AG20443 (cell line): Measurements from ENCODE around the gene MEX3A.
A peak's percentile ranks its signal among the peaks of the same experiment; 100 is the strongest.
"Not testable (repeated sequence)": the region's sequence is repeated elsewhere in the genome, so short reads cannot be mapped to it uniquely, and the experiment has no call there.

ENCODE experiments used
- DNase-seq: peaks from one replicate; pipeline ENCODE4 v3.0.0; 2012; ENCODE audit warnings: low spot score, mixed read lengths

The MEX3A gene, protein sequence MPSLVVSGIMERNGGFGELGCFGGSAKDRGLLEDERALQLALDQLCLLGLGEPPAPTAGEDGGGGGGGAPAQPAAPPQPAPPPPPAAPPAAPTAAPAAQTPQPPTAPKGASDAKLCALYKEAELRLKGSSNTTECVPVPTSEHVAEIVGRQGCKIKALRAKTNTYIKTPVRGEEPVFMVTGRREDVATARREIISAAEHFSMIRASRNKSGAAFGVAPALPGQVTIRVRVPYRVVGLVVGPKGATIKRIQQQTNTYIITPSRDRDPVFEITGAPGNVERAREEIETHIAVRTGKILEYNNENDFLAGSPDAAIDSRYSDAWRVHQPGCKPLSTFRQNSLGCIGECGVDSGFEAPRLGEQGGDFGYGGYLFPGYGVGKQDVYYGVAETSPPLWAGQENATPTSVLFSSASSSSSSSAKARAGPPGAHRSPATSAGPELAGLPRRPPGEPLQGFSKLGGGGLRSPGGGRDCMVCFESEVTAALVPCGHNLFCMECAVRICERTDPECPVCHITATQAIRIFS

DNA sequence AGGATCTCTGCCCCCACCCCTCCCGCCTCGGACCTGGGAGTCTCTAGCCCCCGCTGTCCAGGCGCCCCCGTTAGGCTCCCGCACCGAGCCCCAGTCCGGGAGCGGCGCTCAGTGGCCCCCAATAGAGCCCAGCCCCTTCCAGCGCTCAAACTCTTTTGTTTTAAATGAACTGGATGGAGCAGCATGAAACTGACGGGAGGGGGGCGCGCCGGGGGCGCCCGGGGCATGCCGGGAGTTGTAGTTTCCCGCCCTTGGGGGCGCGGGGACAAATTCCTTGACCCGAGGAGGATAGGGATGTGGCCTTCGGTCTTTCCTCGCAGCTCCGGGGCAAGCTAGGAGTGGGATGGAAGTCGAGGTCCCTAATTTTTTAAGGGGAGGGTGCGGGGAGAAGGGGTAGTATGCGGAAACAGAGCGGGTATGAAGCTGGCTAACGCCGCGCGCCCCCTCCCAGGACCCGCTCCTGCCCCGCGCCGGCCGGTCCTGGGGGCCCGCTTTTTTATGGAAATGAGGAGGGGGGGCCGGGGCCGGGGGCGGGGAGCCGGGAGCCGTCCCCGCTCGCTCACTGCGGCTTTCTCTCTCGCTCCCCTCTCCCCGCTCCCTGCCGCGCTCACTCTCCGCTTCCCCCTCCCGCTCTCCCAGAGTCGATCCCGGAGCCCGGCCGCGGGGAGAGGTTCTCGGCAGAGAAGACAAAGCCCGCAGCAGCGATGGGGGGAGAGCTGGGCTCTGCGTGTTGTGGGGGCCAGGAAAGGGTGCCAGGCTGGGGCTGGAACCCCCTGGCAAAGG is at the start of gene MEX3A:
TSS of gene MEX3A (minus strand) at position 157 of the 783 bp plus-strand sequence. CDS start 467 bp downstream, outside the sequence.
- DNase-seq = peak; percentile 93

DNA sequence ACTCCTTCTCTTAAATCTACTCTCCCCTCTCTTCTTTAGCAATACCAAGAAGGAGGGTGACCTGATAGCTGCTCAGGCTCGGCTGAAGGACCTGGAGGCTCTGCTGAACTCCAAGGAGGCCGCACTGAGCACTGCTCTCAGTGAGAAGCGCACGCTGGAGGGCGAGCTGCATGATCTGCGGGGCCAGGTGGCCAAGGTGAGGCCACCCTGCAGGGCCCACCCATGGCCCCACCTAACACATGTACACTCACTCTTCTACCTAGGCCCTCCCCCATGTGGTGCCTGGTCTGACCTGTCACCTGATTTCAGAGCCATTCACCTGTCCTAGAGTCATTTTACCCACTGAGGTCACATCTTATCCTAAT is 48.3 kb upstream of the MEX3A start:
- no peak for DNase-seq

DNA sequence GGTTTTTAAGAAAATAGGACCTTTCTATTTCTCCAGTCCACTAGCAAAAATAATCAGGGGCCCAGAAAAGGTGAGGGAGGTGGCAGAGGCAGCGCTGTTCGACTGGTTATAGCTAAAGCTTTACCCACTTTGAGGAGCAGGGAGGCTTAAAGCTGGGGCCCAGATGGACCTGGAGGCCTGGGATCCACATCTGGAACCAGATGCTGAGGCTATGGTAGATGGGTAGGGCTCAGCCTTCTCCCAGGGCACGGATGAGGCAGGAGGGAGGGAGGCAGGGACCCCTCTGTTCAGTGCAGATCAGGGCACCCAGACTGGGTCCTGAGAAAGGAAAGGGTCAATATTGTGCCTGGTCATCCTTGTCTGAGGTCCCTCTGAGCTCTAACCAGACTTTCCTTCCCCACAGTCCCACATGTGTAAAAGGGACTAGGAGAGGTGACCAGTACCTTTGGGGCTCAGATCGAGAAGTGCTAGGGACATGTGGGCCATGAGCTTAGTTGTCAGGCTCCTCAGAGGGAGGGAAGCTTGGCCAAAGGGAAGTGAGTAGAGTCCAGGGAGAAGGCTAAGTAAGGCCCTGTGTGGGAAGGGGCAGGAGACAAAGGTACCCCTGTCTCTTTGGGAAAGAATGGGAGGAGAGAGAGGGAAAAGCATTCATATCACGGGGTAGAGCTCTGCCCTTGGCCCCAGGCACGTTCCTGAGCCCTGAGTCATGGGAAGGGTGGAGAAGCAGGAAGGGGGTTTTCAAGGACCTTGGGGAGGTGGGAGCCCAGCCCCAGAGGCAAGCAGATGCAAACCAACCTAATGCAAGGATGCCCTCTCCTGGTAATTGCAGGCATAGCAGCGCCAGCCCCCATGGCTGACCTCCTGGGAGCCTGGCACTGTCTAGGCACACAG is 47.7 kb upstream of the MEX3A start:
- DNase-seq = peak; percentile 88

DNA sequence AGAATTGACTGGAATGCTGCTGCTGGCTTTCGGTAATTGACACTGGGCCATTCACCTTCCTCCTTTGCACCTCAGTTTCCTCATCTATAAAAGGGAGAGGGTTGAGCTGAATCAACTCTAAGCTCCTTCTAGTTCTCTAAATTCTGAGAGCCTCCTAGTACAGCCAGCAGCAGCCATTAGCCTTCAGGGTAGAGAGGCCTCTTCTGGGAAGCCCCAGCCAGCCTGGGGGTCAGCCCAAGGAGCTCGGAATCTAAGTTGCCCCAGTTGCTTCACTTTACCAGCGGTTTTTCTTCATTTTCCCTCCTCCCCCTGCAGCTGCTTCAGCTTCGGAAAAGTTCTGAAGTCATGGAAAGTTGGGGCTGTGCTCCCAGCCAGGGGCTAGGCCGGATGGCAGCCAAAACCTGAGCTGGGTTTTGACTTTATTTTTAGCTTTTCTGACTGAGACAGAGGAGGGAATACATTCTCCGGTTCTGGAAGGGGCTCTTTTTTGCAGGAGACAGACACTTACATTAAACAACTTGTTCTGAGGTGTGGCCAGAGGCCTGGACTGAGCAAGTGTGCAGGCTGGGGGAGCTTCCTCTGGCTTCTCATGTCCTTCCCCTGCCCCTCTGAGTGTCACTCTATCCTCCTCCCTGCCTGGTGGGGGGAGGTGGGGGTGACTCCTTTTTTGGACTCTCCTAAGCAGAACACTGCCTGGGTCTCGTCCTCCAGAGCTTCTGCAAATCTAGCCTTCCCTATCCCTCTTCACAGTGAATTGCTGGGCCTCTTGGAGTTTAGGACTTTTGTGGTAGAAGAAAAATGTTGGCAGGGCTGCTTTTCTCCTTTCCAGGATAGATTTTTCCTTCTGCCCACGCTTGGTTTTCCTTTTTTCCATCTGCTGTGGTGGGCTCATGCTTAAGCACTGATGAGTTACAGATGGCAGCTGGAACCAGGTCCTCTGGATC is 46.7 kb upstream of the MEX3A start:
- no peak for DNase-seq

DNA sequence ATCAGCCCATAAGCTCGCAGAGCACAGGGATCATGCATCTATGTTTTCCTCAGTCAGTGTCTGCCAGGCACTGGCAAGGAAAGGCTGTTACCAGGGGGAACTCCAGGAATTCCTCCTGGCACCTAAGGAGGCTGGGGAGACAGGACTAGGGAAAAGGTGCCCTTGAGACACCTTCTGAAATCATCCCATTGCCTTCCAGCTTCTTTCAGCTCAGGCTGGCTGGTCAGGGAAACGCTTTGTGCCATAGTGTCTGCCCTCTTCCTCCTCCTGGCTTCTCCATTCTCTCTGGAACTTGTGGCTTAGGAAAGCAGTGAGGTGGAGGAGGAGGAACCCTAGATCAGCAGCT is 46.0 kb upstream of the MEX3A start:
- DNase-seq = no peak

DNA sequence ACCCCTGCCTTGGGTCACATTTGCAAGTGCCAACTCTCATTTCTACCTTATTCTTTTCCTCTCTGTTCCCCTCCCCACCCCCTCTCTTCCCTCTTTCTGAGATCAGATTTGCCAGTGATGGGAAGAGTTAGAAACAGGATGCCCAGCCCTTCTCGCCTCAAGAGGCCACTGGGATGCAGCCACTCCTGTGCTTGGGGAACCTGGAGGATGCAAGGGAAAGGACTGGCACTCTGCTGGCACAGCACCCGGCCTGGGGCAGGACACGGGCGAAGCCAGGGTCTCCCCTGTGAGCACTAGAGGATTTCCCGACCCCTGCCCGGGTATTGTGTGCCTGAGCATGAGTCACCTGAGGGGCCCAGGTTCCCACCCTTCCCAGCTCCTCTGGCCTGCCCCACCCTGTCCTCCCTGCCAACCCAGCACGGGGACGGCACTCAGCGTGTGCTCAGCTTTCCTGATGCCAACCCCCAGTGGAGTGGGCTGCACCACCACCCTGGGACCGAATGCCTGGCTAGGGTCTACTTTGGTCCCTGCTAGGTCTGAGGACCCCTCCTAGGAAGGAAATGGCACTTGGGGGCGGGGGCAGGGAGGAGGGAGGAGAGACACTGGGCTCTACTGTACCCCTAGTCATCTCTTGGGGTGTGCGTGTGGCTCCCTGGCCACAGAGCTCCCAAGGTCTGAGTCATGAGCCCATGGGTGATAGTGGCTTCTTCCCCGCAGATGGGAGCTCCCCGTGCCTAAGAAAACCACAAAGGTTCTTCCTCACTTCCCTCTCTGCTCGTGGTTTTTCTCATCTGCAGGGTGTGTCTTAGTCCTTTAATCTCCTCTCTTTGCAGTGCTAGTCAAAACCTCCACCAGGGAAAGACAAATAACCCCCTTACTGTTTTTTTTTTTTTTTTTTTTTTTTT is 44.6 kb upstream of the MEX3A start:
- peak; percentile 63 for DNase-seq

DNA sequence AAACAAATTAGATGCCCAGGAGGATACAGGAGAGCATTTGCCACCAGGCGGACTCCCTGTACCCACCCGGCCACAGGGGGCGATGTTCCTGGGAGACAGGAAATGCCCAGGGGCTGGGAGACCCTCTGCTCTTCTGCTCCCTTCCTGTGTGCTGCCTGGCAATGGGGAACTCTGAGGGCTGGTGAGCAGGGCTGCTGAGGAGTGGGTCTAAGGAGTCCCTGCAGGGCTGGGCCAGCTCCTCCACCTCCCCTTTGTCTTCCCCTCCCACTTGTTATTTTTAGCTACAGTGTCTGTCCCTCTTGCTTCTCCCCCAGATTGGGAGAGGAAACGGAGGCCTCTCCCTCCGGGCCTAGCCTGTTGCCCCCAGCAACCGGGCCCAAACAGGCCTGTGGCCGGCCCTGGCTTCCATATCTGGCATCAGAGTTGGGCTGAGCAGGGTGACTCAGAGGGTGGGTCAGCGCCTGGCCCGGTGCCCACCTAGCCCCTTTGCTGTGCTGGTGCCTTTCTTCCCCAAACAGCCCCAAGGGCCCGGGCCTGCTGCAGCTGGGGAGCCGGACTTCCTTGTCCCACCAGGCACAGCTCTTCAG is 43.9 kb upstream of the MEX3A start:
- peak; percentile 82 for DNase-seq

DNA sequence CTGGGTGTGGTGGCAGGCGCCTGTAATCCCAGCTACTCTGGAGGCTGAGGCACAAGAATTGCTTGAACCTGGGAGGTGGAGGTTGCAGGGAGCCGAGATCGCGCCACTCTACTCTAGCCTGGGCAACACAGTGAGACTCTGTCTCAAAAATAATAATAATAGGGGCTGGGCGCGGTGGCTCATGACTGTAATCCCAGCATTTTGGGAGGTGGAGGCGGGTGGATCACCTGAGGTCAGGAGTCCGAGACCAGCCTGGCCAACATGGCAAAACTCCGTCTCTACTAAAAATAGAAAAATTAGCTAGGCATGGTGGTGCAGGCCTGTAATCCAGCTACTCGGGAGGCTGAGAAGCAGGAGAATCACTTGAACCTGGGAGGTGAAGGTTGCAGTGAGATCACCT is 43.3 kb upstream of the MEX3A start:
- not testable (repeated sequence) for DNase-seq

DNA sequence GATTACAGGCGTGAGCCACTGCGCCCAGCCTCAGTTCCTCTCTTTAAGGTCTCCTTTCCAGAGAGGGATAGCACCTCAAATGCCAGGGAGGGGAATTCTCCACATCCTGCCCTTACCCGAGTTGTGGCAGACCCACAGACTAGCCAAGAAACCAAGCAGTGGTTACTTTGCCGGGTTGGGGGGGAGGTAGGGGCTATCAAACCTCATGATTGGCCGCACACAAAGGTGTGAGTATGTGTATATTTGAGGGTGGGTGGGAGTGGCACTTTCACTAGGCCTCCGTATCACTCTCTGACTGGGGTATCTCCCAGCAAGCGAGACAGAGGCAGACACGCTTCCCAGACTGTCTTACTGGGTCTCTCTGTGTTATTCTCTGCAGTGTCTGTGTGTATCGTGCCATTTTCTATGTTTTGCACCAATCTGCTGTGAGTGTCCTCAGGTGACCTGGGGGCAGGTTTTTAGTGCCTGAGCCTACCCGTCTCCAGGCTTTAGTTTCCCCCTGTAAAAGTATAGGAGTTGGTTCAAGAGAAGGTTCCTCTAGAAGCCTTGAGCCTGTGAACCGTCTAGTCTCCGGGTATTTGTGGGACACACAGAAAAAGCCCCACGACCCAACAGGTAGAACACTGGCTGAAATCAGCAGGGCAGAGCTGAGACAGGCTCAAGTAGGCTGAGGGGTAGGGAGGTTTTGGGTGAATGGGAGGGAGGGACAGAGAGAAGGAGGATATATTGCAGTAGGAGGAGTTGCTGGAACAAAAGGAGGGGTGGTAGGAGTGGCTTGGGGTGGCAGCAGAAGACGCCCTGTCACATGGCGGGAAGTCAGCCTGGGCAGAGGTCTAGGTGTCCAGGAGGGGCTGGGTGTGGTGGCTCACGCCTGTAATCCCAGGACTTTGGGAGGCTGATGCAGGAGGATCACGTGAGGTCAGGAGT is 42.6 kb upstream of the MEX3A start:
- DNase-seq = no peak

DNA sequence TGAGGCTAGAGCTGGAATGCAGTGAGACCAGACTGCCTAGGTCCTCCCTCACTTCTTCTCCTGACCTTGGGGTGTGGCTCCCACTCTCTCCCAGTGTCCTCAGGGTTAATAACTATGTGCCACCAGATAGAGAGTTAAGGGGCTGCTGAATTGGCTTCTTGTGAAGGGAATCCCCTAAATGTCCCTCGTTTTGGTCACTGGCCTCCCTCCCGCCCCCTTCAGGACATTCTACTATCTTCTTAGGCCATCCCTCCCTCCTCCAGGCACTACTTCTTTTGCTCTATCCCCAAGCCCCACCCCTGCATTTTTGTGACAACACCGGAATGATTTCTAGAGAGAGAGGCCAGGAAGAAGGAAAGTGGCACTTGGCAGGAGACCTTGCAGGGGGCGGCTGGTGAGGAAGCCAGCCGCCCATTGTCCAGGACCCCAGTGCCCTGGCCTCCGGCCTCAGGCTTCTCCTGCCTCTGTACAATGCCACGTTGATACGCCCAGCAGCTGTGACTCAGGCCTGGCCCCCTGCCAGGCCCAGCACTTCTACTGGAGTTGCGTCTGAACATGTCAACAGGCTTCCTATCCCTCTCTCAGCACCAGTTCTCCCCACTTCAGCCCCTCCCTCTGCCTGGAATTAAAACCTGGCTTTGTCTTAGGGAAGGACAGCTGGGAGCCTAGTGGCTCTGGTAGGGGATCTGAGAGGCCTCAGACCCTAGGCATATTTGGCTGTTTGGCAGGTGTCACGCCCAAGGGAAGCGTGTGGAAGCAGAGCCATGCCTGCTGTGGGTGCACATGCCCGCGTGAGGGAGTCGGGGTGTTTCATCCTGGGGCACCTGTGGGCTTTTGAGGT is 41.3 kb upstream of the MEX3A start:
- peak; percentile 59 for DNase-seq

DNA sequence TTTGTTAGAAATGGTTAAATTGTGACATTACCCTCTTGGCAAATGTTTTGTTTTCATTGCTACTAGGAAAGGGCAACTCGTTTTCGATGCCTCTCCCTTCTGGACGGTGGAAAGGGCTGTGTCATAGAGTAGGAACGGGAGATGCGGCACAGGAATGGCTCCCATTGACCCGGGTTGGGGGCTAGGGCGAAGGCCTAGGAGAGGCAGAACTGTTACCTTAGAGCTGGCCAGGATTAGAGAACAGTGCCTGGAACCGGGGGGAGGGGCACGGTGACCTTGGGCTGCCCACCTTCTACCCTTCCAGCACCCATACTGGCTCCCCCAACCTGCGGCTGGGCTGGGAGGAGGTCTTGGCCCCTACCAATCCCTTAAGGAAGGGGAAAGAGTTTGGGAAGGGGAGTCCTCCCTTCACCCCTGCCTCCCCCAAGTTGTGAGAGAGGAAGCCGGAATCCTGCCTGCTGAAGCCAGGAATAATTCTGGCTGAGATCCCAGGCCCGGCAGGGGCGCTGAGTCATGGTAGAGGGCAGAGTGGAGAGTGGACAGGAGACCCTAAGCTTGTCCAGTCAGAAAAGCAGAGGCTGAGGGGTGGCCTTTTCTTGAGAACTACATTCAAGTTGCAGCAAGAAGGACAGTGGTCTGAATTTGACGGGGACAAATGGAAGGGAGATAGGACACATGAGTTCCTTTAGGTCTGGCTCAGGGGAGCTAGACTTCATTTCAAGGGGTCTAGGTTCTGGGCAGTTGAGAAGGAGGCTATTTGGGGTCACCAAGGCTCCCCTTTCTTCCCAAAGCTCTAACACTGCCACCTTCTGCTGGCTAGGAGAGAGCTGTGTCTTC is 40.5 kb upstream of the MEX3A start:
- no peak for DNase-seq

DNA sequence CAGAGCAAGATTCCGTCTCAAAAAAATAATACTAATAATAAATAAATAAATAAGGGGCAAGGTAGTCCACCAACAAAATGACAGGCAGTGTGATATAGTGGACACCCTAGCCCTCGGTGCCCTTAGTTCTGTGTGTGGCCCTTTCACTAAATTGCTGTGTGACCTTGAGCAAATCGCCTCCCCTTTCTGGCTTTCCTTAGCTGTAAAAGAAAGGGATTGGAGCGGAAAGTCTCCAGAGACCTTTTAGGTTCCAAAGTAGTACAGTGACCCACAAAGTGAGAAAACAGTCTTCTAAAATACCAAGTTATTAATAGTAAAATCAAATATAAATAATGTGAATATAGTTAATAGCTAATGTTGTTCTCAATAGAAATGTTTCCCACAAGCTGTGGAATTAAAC is 39.8 kb upstream of the MEX3A start:
- no peak for DNase-seq

DNA sequence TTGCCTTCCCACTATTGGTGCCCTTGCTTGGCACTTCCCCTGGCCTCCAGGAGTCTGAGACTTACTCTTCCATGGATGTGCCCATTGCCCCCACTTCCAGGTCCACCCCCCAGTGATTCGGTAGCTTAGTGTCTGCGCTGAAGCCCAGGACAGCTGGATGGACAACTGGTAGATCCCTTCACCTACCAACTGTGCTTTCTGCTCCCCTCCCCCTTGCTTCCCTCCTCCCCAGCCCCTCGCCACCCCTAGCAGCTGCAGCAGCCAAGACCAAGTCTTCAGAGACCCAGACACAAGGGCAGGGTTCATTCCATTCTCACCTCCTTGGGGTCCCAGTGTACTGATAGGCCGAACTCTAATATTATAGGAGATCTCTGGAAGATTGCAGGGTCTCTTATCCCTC is 39.2 kb upstream of the MEX3A start:
- no peak for DNase-seq

DNA sequence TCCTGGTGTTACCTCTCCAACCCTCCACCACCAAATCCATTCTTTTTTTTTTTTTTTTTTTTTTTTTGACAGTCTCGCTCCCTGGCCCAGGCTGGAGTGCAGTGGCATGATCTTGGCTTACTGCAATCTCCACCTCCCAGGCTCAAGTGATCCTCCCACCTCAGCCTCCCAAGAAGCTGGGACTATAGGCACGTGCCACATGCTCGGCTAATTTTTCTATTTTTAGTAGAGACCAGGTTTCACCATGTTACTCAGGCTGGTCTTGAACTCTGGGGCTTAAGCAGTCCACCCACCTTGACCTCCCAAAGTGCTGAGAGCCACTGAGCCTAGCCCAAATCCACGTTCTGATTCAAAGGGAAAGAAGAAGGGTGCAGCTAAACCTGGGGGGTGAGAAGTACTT is 38.7 kb upstream of the MEX3A start:
- DNase-seq = not testable (repeated sequence)

DNA sequence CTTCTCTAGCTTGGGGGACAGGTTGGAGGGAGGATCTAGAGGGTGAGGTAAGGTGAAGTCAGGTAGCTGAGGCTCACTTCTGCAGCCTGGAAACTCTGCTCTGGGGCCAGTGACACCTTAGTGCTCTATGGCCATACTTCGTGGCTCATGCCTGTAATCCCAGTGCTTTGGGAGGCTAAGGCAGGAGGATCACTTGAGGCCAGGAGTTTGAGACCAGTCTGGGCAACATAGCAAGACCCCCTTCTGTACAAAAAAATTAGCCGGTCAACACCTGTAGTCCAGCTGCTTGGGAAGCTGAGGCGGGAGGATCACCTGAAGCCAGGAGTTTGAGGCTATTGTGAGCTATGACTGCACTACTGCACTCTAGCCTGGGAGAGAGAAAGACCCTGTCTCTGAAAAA is 38.1 kb upstream of the MEX3A start:
- no peak for DNase-seq

DNA sequence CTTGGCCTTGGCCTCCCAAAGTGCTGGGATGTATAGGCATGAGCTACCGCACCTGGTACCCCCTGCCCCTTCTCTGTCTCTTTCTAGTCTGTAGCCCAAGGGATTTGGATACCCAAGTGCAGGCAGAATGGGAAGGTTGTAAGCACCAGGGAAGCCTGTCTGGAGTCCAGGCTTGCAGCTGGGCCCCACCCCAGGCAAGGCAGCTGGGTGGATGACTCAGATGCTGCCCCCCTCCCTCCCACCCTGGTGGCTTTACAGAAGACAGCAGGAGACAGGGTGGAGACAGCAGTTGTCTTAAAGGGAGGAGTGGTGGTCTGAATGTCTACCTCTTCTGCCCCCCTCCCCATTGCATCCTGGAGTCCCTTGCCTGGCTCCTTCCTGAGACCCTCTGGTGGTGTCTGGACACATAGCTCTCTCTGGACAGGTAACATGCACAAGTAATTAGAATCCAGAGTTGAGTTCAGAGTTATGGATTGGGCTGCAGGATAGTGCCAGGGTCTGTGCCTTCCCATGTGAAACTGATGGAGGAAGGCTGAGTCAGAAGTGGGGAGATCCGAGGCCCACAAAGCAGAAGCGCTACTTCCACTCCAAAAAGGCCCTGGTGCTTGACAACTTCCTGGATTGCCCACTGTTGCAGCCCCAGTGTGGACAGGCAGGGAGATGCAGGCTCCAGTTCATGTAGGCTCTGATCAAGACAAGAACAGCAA is 37.4 kb upstream of the MEX3A start:
- DNase-seq = no peak
